GM12875 (cell line): Measurements from ENCODE around the gene LRRIQ3.

Experiments used
- H3K4me3 ChIP-seq: one replicate; pipeline ENCODE4 v1.5.1; 2011; ENCODE audit warnings: low read depth, low read length, control low read depth
- TF ChIP-seq, protein P1 (sequence below): IDR thresholded peaks from 2 replicates; pipeline ENCODE4 v1.5.1; 2011; ENCODE audit warnings: low read depth, mild to moderate bottlenecking, control low read depth, inconsistent platforms, low read length, moderate library complexity, borderline replicate concordance; ENCODE audit not compliant: insufficient read depth

Gene LRRIQ3

DNA sequence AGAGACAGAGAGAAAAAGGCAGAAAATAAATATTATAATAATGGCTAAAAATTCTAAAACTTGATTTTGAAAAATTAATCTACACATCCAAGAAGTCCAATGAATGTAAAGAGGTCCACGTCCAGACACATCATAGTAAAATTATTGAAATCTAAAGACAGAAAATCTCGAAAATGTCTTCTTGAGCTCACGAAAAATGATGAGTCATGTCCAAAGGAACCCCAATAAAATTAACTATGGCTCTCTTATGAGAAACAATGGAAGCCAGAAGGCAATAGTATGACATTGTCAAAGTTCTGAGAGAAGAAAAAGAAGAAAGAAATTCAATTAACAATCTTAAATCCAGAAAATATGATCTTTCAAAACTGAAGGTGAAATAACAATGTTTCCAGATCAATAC, 84.6 kb downstream of the LRRIQ3 start:
- TF ChIP-seq, protein P1, sequence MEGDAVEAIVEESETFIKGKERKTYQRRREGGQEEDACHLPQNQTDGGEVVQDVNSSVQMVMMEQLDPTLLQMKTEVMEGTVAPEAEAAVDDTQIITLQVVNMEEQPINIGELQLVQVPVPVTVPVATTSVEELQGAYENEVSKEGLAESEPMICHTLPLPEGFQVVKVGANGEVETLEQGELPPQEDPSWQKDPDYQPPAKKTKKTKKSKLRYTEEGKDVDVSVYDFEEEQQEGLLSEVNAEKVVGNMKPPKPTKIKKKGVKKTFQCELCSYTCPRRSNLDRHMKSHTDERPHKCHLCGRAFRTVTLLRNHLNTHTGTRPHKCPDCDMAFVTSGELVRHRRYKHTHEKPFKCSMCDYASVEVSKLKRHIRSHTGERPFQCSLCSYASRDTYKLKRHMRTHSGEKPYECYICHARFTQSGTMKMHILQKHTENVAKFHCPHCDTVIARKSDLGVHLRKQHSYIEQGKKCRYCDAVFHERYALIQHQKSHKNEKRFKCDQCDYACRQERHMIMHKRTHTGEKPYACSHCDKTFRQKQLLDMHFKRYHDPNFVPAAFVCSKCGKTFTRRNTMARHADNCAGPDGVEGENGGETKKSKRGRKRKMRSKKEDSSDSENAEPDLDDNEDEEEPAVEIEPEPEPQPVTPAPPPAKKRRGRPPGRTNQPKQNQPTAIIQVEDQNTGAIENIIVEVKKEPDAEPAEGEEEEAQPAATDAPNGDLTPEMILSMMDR: no peak
- H3K4me3 ChIP-seq: no peak overlapping the region

DNA sequence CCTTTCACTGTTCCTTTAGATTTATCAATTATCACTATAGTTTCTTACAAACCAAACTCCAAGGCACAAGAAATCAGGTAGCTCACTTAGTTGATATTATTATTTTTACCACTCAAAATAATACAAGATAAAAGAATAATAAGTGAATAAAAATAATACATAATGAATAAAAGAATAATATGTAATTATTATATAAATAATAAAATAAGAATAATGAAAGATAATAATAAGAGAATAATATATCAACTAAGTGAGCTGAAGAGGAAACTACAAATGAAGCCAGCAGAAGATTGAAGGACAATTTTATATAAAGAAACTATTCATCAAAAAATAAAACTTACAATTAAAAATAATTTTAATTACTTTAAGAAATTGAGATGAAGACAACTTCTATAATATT, 90.6 kb downstream of the LRRIQ3 start:
- TF ChIP-seq, protein P1: no peak
- no peak overlapping the region for H3K4me3 ChIP-seq

DNA sequence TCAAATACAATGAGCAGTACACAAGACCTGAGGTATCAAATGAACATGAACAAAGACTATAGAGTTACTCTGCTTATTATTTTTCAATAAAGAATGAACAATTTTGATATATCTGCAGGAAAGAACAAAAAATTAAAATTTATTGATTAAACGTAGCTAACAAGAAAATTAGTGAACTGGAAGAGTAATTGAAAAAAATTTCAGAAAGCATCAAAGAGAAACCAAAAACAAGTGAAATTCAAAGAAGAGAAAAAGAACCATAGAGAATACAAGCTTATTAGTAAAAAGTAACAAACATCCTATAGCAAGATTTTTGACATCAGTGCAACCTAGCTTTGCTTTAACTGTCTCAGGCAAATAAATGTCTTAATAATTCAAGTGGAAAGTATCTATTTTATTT, 106.6 kb downstream of the LRRIQ3 start:
- H3K4me3 ChIP-seq: no peak overlapping the region
- TF ChIP-seq, protein P1: no peak

GRCh38 chr1:74083128-74083527, 114.8 kb downstream of the LRRIQ3 start:
- H3K4me3 ChIP-seq: no peak overlapping the region
- TF ChIP-seq, protein P1: no peak

- TF ChIP-seq, protein P1: no peak
- H3K4me3 ChIP-seq: no peak overlapping the region
Measured at GRCh38 chr1:74065081-74065480, 132.9 kb downstream of the LRRIQ3 start.

DNA sequence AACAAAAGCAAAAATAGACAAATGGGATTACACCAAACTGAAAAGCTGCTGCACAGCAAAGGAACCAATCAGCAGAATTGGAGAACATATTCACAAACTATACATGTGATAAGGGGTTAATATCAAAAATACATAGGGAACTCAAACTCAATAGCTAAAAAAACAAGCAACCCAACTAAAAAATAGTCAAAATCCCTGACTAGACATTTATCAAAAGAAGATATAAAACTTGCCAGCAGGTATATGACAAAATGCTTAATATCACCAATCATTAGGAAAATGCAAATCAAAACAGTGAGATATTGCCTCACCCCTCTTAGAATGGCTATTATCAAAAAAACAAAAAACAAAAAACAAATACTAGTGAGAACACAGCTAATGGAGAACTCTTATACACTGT, 140.3 kb downstream of the LRRIQ3 start:
- no peak overlapping the region for H3K4me3 ChIP-seq
- TF ChIP-seq, protein P1: no peak

GRCh38 chr1:74053407-74053806, 144.6 kb downstream of the LRRIQ3 start:
- TF ChIP-seq, protein P1: no peak

More at GRCh38 chr1:74053407-74053806, 144.6 kb downstream of the LRRIQ3 start:
- no peak overlapping the region for H3K4me3 ChIP-seq
